Suprapubic skin (tissue), 3 donors: ENCODE measurements around the gene ING3.

Experiments
- CTCF ChIP-seq, 2 donors: fragments of 200-600 bp in 1 of 2; fragments of 450-650 bp in 1 of 2; sonication (generic) in 1 of 2; IDR thresholded peaks; one replicate each; pipeline ENCODE4 v1.5.1; 2016 to 2019; ENCODE audit warnings: antibody characterized with exemption in 2 of 2, mild to moderate bottlenecking in 1 of 2, moderate library complexity in 1 of 2
- POLR2A ChIP-seq, 2 donors: fragments of 450-650 bp; IDR thresholded peaks; one replicate each; pipeline ENCODE4 v1.6.1; 2017; ENCODE audit warnings: antibody characterized with exemption in 2 of 2, mild to moderate bottlenecking in 2 of 2, moderate library complexity in 2 of 2

GRCh38 chr7:121015560-121015959 lies 65.0 kb downstream of the ING3 start:
- no peak for TF ChIP-seq POLR2A (IDR thresholded peaks at IDR 0.05)
- no peak for TF ChIP-seq CTCF (IDR thresholded peaks at IDR 0.05)
